NCI-H460 (cell line): ENCODE results near the gene COL6A6. TPM values are rescaled to one million over a fixed set of nuclear protein-coding genes. Genes with fewer than 3 reads are reported as not detected.

Experiments used
- DNase-seq: peaks from one replicate; pipeline ENCODE4 v3.0.0-alpha.2; 2016; ENCODE audit warnings: low read depth; ENCODE audit errors: extremely low read depth
- polyA plus RNA-seq: library from polyadenylated mRNA; depleted of rRNA; stranded (reverse); fragments of >200 nt; gene quantifications from 2 replicates; pipeline ENCODE4 v1.2.3, GENCODE V29; 2014; cell fraction: nucleus; rRNA removed
- total RNA-seq: library from RNA; depleted of rRNA; stranded (reverse); fragments of >200 nt; shearing (Covaris generic); gene quantifications from 2 replicates; pipeline ENCODE4 v1.2.3, GENCODE V29; 2014; rRNA removed

COL6A6 gene, protein sequence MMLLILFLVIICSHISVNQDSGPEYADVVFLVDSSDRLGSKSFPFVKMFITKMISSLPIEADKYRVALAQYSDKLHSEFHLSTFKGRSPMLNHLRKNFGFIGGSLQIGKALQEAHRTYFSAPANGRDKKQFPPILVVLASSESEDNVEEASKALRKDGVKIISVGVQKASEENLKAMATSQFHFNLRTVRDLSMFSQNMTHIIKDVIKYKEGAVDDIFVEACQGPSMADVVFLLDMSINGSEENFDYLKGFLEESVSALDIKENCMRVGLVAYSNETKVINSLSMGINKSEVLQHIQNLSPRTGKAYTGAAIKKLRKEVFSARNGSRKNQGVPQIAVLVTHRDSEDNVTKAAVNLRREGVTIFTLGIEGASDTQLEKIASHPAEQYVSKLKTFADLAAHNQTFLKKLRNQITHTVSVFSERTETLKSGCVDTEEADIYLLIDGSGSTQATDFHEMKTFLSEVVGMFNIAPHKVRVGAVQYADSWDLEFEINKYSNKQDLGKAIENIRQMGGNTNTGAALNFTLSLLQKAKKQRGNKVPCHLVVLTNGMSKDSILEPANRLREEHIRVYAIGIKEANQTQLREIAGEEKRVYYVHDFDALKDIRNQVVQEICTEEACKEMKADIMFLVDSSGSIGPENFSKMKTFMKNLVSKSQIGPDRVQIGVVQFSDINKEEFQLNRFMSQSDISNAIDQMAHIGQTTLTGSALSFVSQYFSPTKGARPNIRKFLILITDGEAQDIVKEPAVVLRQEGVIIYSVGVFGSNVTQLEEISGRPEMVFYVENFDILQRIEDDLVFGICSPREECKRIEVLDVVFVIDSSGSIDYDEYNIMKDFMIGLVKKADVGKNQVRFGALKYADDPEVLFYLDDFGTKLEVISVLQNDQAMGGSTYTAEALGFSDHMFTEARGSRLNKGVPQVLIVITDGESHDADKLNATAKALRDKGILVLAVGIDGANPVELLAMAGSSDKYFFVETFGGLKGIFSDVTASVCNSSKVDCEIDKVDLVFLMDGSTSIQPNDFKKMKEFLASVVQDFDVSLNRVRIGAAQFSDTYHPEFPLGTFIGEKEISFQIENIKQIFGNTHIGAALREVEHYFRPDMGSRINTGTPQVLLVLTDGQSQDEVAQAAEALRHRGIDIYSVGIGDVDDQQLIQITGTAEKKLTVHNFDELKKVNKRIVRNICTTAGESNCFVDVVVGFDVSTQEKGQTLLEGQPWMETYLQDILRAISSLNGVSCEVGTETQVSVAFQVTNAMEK (N-terminal part only)
- total RNA-seq: not detected in 2 replicates
- polyA plus RNA-seq: not detected in 2 replicates

DNA sequence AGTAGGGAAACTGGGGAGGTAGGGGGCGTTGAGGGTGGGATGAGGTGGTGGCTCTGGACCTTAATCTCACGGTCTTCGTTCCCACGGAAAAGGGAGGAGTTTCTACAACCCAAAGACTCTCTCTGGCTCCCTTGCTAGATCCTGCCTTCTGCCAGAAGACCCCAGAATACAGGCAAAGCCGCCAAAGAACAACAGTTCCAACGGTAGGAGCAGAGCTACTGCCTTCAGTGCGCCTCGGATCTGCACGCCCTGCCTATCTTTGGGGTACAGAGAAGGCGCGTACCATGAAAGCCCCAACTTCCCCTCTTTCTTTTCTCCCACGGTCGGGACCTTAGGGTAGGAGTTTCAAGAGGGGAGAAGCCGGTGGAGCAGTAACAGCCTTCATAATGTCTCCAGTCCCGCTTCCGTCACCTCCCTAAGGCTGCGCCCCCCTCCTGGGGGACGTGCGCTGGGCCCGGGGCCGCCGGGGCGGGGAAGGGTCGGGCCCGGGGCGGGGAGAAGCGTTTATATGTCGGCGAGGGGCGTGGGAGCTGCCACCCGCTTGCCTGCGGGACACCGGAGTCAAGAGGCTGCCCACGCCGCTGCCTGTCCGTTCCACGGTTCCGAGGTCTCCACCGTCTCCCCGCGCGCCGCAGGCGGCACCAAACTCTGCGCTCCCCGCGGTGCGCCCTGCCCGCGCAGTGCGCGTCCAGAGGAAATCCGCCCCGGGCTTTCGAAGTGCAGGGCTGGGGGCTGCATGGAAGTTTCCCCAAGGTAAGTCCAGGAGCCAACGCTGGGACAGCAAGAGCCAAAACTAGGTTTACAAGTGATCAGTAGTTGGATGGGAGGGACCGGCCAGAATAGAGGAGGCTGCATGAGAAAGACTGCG is at the start of gene COL6A6:
TSS of gene COL6A6 (plus strand) at position 533 of the 868 bp plus-strand sequence. CDS start 43,188 bp downstream, outside the sequence.
- DNase-seq: no peak

DNA sequence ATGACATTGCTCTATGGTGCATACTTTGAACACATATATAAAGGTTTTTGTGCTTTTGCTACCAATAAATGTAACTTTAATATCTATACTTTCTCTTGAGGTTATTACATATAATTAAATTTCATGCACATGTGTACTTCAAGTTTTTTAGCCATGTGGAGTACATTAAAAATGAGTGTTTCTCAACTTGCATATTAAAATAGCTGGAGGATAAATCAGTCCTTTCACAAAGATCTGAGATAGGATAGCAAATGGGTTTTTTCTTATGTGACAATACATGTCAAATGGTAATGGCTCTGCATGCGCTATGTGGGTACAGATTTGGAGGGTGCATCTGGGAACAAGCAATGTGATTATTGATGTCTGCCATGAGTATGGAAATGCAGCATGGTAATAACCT is 48.7 kb upstream of the COL6A6 start:
- no peak for DNase-seq

DNA sequence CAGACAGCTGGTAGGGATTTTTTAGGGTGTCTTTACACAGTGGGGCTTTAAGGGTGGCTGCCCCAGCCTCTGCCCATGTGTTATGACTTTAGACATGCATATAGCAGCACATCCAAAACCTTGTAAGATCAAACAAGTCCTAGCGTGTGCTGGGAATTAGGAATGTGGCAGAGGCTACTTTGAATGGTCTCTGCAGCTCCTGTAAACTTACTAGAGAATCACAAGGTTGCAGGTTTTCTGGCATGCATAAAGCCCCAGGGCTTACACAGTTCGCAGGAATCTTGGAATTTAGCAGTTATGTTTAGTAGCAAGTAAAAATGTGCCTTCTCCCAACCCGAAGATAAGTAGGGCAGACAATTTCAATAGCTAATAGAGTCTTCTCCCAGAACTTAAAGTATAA is 46.9 kb upstream of the COL6A6 start:
- no peak for DNase-seq

DNA sequence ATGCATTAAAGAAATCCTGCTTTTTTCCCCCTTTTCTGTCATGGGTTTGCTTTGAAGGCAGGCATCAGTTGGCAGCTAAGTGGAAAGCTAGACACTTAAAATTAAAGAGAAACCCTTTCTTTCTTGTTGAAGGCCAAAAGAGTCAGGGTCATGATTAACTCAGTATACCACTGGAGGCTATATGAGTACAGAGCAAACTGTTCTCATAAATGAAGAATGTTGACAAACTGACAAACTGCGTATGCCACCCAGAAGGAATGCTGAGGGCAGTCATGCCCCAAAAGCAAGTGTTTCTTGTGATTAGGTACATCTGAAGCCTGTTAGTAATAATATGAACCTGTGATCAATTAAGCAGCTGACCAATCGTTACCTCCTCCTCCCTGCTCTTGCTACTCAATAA is 43.6 kb upstream of the COL6A6 start:
- no peak for DNase-seq

DNA sequence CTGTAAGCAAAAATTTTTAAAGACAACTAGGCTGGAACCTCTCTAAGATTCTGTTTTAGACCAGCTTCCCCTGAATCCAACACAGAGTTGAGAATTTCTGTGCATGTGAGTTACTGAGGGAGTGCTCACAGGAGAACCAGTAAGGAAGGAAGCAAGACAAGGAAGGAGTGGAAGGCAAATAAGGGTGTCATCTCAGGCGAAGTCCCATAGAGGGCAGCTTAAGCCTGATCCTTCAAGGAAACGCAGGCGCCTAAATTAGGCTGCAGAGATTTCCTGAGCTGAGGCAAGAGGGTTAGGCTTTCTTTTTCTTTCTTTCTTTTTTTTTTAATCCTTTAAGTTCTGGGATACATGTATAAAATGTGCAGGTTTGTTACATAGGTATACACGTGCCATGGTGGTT is 36.2 kb upstream of the COL6A6 start:
- DNase-seq: peak; percentile 17

DNA sequence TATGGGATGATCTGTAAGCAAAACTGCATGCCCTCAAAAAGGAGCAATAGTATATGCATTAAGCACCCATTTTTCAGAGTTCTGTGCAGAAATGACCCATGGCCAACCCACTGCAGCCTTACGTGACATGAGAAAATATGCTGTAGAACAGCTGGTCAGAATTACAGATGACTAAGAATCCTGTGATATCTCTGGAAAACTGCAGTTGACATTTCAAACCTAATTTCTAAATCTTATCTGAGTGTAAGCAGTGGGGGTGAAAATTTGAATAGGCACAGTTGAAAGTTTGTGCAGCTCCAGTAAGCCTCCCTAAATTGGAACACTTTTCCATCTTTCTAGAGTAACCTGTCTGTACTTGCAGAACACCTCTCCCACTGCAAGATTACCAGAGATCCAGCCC is 28.7 kb upstream of the COL6A6 start:
- no peak for DNase-seq

DNA sequence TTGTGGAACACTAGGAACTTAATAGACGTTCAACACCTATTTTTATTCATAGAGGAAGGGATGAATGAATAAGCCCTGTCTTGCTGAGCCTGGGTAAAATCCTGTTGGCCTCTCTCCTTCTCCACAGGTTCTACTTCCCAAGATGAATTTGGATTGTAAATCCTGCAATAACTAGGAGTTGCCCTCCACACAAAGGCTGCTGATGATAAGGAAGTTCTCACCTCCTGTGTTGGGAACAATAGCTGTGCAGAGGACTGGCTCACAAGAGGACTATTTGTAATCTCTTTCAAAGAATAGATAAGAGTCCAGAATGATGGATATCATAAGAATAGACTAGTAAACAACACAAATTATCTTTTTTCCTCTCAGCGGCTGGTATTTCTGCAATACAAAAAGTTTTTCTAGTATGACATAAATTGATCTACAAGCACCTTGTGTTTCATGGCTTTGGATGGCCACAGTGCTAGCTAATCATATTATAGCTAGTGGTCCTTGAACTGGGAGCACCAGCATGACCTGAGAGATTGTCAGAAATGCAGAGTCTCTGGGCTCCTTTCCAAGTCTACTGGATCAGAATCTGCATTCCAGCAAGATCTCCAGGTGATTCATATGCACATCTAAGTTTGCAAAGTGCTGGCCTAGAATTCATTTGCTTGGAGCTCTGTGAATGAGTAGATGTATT is 28.1 kb upstream of the COL6A6 start:
- no peak for DNase-seq

DNA sequence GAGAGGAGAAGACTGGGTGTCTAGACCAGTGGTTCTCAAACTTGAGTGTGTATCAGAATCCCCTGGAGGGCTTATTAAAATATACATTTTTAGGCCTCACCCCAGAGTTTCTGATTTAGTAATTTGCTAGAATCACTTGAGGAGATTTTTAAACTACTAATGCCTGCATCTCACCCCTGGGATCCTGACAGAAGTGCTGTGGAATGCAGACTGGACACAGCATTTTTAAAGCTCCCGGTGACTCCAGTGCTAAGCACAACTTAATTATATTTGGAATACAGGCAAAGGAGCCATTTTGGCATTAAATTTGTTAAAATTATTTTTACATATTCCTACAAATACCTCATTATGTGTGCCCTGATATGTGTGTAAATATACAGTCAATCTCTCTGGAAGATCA is 26.7 kb upstream of the COL6A6 start:
- DNase-seq: no peak

DNA sequence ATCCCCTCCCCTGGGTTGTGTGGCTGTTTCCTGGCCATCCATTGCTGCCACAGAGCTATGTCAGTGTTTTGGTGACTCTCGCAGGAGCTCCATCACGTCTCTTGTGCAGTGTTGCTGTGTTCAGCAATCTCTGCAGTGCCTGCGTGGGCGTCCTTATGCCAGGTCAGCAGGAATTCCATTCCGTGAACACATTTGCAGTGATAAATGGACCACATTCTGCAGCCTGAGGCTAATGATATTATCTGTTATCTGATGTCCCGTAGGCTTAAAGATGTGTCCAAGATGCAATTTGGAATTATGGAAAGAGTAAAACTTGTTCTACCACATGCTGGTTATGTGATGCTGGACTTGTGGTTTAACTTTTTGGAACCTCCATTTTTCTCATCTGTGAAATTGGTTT is 25.5 kb upstream of the COL6A6 start:
- no peak for DNase-seq

DNA sequence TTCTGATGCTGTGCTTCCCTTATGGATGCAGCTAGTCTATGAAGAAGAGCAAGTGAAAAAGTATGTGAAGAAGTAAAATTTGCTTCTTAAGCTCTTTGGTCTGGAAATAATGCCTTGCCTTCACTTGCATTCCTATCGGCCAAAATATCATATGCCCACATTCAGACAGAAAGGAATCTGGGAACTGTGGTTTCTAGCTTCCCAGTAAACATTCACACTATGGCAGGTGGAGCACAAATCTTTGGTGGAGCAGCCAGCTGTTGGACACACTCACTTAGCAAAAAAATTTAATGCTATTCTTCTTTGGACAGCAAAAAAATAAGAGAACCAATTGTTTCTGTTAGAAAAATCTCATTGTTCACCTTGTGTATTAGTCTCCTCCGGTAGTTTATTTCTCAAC is 12.3 kb upstream of the COL6A6 start:
- DNase-seq: no peak

DNA sequence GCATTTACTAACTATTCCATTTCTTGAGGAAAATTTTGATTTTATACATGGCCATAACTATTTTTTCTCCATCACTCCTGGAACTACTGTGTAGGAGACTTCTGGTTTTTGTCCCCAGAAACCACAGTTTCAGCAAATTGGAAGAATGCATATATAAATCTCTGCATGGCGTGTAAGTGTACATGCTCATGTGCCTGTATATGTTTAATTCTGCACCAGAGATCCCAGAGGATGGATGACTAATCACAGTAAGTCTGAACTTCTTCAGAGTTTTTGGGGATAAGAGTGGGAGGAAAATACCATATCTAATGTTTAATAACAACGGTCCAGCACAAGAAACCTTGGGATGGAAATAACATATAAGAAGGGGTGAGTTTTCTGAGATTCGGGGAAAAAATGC is 10.9 kb upstream of the COL6A6 start:
- DNase-seq: no peak

DNA sequence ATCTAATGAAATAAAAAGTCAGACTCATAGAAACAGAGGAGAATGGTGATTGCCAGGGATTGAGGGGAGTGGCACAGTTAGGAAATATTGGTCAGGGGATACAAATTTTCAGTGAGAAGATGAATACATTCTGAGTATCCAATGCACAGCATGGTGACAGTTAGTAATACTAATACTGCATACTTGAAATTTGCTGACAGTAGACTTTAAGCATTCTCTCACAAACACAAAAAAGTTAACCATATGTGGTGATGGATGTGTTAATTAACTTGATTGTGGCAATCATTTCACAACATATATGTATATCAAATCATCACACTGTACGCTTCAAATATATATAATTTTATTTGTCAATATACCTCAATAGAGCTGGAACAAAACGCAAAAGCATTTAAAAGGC is 9.2 kb upstream of the COL6A6 start:
- DNase-seq: no peak

DNA sequence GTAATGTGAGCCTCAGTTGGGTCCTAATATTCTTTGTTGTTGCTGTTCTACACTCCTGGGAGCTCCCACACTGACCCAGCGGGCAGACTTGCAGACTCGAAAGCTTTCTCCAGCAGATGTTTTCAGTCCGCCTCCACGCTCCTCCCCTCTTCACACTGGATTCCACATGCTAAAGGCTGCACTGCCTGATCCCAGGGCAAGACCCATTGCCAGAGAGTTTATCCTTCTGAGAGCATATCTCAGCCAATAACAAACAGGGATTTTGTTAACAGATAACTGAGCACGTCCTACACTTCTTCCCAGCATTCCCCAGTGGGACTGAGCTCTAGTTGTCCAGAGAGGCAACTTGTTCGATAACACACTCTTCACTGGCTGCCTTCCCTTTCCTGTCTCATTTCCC is 8.0 kb upstream of the COL6A6 start:
- DNase-seq: no peak

DNA sequence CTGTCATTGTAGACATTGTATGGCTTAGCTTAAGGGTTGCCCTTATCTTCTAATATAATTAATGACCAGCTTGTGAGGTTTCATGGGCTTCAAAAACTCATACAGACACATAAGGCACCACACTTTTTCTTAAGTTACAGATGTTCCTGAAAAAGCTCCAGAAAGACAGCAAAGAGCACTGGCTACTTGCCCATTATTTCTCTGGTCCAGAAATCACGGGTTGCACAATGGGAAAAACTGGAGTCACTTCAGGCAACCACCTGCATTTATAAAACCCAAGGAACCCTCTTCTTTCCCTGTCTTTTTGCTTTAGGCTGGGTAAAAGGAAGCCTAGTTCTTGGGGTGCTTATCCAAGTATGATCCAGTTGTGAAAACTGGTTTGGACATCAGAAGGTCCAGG is 2.3 kb upstream of the COL6A6 start:
- no peak for DNase-seq

DNA sequence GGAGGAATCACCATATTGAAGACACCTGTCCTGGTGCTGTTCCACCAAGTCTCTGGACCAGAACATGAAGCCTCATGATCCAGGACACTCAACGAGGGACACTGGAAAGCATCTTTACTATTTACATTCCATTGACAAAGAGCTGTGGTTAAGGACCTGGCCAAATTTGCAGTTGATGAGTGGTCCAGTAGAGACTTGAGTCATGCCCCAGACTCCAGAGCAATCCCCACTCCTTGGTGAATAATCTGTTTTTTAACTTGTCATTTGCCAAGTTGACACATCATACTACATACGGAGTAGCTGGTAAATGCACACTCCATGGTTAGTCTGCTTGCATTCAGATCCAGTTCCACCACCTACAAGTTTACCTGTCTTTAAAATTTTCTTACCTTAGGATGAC is 1.2 kb upstream of the COL6A6 start:
- DNase-seq: no peak

DNA sequence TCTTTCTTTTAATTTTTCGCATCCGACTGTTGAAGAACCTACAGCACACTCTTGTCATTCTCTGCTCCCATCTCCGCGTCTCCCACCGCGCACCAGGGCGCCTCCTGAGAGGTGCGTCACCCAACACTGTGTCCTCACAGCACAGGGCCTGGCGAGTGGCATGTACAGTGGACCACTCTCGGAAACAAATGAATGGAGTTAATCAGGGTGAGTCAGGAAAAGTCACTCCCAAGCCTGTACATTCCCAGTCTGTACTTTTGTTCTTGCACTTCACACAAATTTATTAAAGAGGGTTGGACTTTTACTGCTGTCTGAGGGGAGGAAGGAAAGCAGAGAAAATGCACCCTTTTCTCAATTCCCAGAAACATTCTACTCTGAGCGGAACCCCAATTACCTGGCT is 625 bp downstream of the COL6A6 start:
- DNase-seq: no peak

DNA sequence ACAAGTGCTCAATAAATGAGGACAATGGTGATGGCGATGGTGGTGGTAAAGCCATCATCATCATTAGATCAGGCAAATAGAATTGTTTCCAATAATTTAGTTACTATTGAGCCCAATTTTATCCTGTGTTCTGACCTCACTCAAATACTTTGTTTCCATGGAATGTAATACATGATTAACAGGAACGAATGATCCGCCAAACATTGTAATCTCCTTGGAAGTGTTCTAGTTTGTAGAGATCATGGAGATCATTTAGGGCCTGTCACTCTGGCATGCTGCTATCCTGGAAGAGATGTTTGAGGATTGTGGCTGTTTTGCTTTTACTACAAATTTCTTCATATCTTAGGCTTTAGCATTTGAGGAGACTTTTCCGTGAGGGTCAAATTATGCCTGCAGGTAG is 2.8 kb downstream of the COL6A6 start:
- no peak for DNase-seq

DNA sequence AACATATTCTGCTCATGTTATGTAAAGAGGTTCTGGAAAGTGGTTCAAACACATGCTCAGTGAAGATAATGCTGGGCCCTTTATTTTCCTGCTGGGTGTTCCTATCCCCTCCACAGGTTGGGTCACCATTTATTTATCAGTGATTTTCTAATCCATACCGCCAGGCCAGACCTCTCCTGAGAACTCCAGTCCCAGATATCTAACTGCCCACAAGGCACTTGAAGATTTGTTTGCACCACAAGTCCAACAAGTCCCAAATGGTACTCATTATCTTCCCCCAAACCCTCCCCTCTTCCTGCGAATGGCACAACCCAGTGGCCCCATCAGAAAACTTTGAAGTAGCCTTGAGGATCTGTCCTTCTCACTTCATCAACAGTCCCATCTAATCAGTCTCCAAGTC is 5.4 kb downstream of the COL6A6 start:
- DNase-seq: no peak

DNA sequence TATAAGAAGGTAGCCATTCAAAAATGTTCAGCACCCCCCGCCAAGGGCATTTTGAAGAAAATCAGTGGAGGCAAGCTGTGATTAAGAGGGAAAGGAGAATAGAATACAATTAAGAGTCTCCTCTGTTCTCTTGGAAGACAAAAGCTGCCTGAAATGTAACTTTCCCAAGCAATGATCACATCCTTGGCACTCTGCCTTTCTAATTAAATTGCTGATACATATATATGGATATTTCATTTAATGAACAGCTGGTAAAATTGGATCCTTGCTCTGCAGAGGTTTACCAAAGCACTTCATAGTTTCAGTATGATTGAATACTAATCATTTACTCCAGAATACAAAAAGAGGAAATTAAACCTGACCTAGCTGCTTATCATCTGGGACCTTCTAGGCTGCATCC is 10.4 kb downstream of the COL6A6 start:
- no peak for DNase-seq
